GM23338 (cell line): Measurements from ENCODE around the gene LY86. TPM values are rescaled to one million over a fixed set of nuclear protein-coding genes. Genes with fewer than 3 reads are reported as not detected.
A peak's percentile ranks its signal among the peaks of the same experiment; 100 is the strongest.

Experiments used
- ATAC-seq: fragments of 200-7000 bp; cut with Tn5 transposase; 3 replicates; pipeline ENCODE4 v1.9.1; 2020
- DNase-seq: peaks from one replicate; pipeline ENCODE4 v3.0.0-alpha.2; 2015; ENCODE audit warnings: low spot score
- H2AFZ ChIP-seq: fragments of 200-600 bp; sonication (generic); 2 replicates; pipeline ENCODE4 v1.8.0; 2016; ENCODE audit warnings: antibody characterized with exemption, mild to moderate bottlenecking, moderate library complexity
- H3F3A ChIP-seq: fragments of 200-600 bp; sonication (generic); replicated peaks from 2 replicates; pipeline ENCODE4 v1.8.0; 2017; ENCODE audit warnings: antibody characterized with exemption, mixed run types, low read depth
- H3K27ac ChIP-seq: fragments of 200-600 bp; sonication (generic); 2 replicates; pipeline ENCODE4 v1.6.1; 2016; ENCODE audit warnings: low read depth
- H3K27me3 ChIP-seq: fragments of 200-600 bp; sonication (generic); 2 replicates; pipeline ENCODE4 v1.8.0; 2016; ENCODE audit warnings: mild to moderate bottlenecking, mixed run types, moderate library complexity; ENCODE audit not compliant: insufficient read depth
- H3K36me3 ChIP-seq: fragments of 200-600 bp; sonication (generic); 2 replicates; pipeline ENCODE4 v1.8.0; 2016; ENCODE audit warnings: mild to moderate bottlenecking; ENCODE audit not compliant: insufficient read depth
- H3K4me1 ChIP-seq: fragments of 200-600 bp; sonication (generic); 2 replicates; pipeline ENCODE4 v1.8.0; 2016; ENCODE audit warnings: mild to moderate bottlenecking, moderate library complexity; ENCODE audit not compliant: insufficient read depth
- H3K4me2 ChIP-seq: fragments of 200-600 bp; sonication (generic); 2 replicates; pipeline ENCODE4 v1.7.1; 2017; ENCODE audit warnings: mixed run types
- H3K4me3 ChIP-seq: fragments of 200-600 bp; sonication (generic); 2 replicates; pipeline ENCODE4 v1.6.1; 2016; ENCODE audit warnings: mixed run types
- H3K79me2 ChIP-seq: fragments of 200-600 bp; sonication (generic); replicated peaks from 2 replicates; pipeline ENCODE4 v1.8.0; 2017; ENCODE audit warnings: mild to moderate bottlenecking; ENCODE audit not compliant: insufficient read depth
- H3K9me2 ChIP-seq: fragments of 200-600 bp; sonication (generic); 2 replicates; pipeline ENCODE4 v1.8.0; 2017; ENCODE audit not compliant: insufficient read depth
- H4K20me1 ChIP-seq: fragments of 200-600 bp; sonication (generic); replicated peaks from 2 replicates; pipeline ENCODE4 v1.8.0; 2017; ENCODE audit warnings: mild to moderate bottlenecking; ENCODE audit not compliant: insufficient read depth
- H3K27ac Mint-ChIP-seq: 2 replicates; pipeline ENCODE4 v1.8.0; 2020; ENCODE audit warnings: inconsistent platforms, mild to moderate bottlenecking, moderate library complexity, mixed read lengths
- H3K27me3 Mint-ChIP-seq: 3 replicates; pipeline ENCODE4 v1.8.0; 2022; ENCODE audit warnings: low read depth, mild to moderate bottlenecking, moderate library complexity, mixed read lengths, inconsistent platforms; ENCODE audit not compliant: insufficient read depth, poor library complexity
- H3K36me3 Mint-ChIP-seq: 3 replicates; pipeline ENCODE4 v1.8.0; 2021; ENCODE audit warnings: low read depth, mild to moderate bottlenecking, inconsistent platforms, moderate library complexity, mixed read lengths
- H3K4me1 Mint-ChIP-seq: 3 replicates; pipeline ENCODE4 v1.8.0; 2020; ENCODE audit warnings: mild to moderate bottlenecking, inconsistent platforms, mixed read lengths
- H3K4me3 Mint-ChIP-seq: 3 replicates; pipeline ENCODE4 v1.8.0; 2021; ENCODE audit warnings: moderate library complexity, mild to moderate bottlenecking, inconsistent platforms, mixed read lengths
- H3K9me3 Mint-ChIP-seq: 3 replicates; pipeline ENCODE4 v1.8.0; 2020; ENCODE audit warnings: moderate library complexity, mild to moderate bottlenecking, inconsistent platforms, mixed read lengths
- CREB1 ChIP-seq: fragments of 250-450 bp; sonication (Bioruptor Pico); IDR thresholded peaks from 2 replicates; pipeline ENCODE4 v1.5.0; 2020; ENCODE audit warnings: low read depth, mild to moderate bottlenecking, moderate library complexity
- CTCF ChIP-seq, 2 experiments: fragments of 200-600 bp in 1 of 2; sonication (generic) in 1 of 2; conservative IDR thresholded peaks; 2 replicates each; pipeline versions ENCODE4 v1.5.1 to v1.6.1; 2016 to 2017; ENCODE audit warnings: antibody characterized with exemption in 2 of 2, low read depth in 2 of 2, mild to moderate bottlenecking in 2 of 2, moderate library complexity in 1 of 2
- ETS1 ChIP-seq: IDR thresholded peaks from 2 replicates; pipeline ENCODE4 v1.6.1; 2016; ENCODE audit warnings: antibody characterized with exemption
- EZH2 ChIP-seq: fragments of 200-600 bp; sonication (generic); IDR thresholded peaks from one replicate; pipeline ENCODE4 v1.8.0; 2017; ENCODE audit warnings: antibody characterized with exemption, mild to moderate bottlenecking, low read depth; ENCODE audit not compliant: unreplicated experiment
- EZH2phosphoT487 ChIP-seq: fragments of 200-600 bp; sonication (generic); IDR thresholded peaks from one replicate; pipeline ENCODE4 v1.8.1; 2018; ENCODE audit warnings: antibody characterized with exemption; ENCODE audit not compliant: unreplicated experiment
- JUNB ChIP-seq: IDR thresholded peaks from one replicate; pipeline ENCODE4 v1.6.1; 2016; ENCODE audit warnings: antibody characterized with exemption; ENCODE audit not compliant: unreplicated experiment
- POLR2AphosphoS5 ChIP-seq: IDR thresholded peaks from 2 replicates; pipeline ENCODE4 v1.6.1; 2016; ENCODE audit warnings: antibody characterized with exemption, low read depth
- STAT1 ChIP-seq: IDR thresholded peaks from one replicate; pipeline ENCODE4 v1.6.1; 2016; ENCODE audit warnings: antibody characterized with exemption; ENCODE audit not compliant: unreplicated experiment
- ZNF114 ChIP-seq: fragments of 250-450 bp; sonication (Bioruptor Pico); IDR thresholded peaks from 2 replicates; pipeline ENCODE4 v1.5.0; 2020; ENCODE audit warnings: mild to moderate bottlenecking, moderate library complexity
- ZNF462 ChIP-seq: fragments of 250-450 bp; sonication (Bioruptor Pico); IDR thresholded peaks from 2 replicates; pipeline ENCODE4 v1.5.0; 2020; ENCODE audit warnings: mild to moderate bottlenecking, moderate library complexity
- polyA plus RNA-seq: library from polyadenylated mRNA; unstranded; fragments of >200 nt; fragmentation: Nextera tagmentation; extraction: Ambion mirVana; gene quantifications from 2 replicates; pipeline ENCODE4 v1.2.1, GENCODE V29; 2016
- total RNA-seq: library from RNA; depleted of rRNA; stranded (reverse); fragments of >200 nt; shearing (Covaris generic); gene quantifications from 2 replicates; pipeline ENCODE4 v1.2.3, GENCODE V29; 2014

LY86 gene
- total and polyA plus RNA-seq, 2 experiments from 2014 or later: 0.29 TPM; not detected in 1

DNA sequence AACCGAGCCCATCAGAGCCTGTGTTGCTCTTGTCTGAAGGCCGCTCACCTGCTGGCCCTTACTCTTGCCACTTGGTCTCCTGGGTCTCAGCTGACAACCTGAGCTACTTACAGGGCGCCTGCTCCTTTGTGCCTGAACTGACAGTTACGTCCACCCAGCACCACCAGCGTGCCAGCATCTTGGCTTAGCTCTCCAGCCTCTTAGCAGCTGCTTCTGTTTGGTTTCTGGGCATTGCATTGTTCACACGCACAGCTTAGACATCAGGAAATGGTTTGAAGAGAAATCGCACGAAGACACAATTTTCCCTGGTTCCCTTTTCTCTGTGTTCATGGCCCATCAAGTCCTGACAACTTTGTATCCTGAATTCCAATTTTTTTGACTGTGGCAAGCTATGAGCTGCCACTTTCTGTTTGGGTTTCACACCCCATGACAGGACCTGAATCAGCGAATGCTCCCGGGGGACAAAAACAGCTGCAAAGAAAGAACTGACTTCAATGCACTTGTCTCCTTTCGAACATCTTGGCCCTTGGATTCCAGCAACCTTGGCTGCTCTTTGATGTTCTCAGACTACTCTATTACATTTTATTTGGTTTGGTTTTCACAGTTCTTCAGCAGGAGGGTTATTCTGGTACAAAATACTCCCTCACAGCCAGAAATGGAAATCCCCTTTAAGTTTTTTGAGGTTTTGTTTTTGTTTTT lies 45.2 kb upstream of the LY86 start (continued):
- no peak for TF ChIP-seq ZNF114 (CRISPR knock-in tag)
- TF ChIP-seq EZH2: no peak
- TF ChIP-seq POLR2AphosphoS5: no peak
- TF ChIP-seq JUNB: no peak
- TF ChIP-seq ETS1: no peak
- TF ChIP-seq CREB1 (CRISPR knock-in tag): no peak
- TF ChIP-seq EZH2phosphoT487: no peak
- TF ChIP-seq STAT1: no peak

DNA sequence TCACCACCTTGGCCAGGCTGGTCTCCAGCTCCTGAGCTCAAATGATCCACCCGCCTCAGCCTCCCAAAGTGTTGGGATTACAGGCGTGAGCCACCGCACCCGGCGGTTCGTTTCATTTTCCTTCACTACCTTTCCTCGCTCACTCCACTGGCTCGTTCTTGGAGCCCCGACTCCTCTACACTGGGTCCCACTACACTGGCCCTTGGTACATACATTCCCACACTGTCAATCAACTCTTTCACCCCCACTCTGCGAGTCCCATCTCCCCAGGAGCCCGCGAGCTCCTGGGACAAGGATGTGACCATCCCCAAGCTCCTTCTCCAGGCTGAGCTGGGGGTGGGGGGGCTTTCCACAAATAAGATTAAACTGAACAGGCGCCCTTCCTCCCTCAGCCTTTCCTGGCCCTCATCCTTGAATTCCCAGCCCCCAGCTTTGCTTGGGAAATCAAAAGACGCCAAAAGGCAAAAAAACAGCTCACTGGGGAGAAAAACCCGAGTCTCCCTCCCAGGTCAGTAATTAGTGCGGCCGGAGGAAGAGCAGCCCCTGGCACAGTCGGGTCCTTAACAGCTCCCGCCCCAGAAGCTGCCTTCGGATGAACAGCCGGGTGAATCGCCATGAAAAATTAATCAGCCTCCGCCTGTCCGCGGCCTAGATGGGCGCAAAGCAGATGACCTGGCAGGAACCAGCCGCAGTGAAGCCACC lies 42.8 kb upstream of the LY86 start:
- Histone ChIP-seq H3K9me2 (no peaks in the 10 kb centered on the region), H3K27ac (no peak overlapping the region), H3K4me1 (peaks cover 11% of the 10 kb centered on the region), H3F3A (no peaks in the 10 kb centered on the region), H3K79me2 (no peaks in the 10 kb centered on the region), H3K4me2 (peak overlapping the region; percentile 83), H4K20me1 (no peaks in the 10 kb centered on the region), H3K4me3 (peak overlapping the region; percentile 56), H3K36me3 (no peaks in the 10 kb centered on the region), H3K27me3 (peaks cover 21% of the 10 kb centered on the region), H2AFZ (peak overlapping the region; percentile 82)
- TF ChIP-seq CTCF (conservative IDR thresholded peaks at IDR 0.05; ENCODE audit: low read depth in 2 of 2) (no peak), ZNF462 (CRISPR knock-in tag) (no peak), POLR2AphosphoS5 (no peak), ZNF114 (CRISPR knock-in tag) (no peak), JUNB (no peak), EZH2 (peak; percentile 40)
- peaks cover 28% of the 10 kb centered on the region for H3K27me3 Mint-ChIP-seq
- no peak for DNase-seq
- peaks cover 21% of the 10 kb centered on the region for H3K4me1 Mint-ChIP-seq
- H3K4me3 Mint-ChIP-seq: peak overlapping the region; percentile 69
- peaks cover 18% of the 10 kb centered on the region for H3K9me3 Mint-ChIP-seq
- ATAC-seq: peak; percentile 35; the same call in 2 of the 3 replicates
- H3K27ac Mint-ChIP-seq: no peak overlapping the region
- peaks cover 12% of the 10 kb centered on the region; the same call in 2 of the 3 replicates for H3K36me3 Mint-ChIP-seq
